IPS-20b (cell line): ENCODE results near the gene LGALS7B.
"Not testable (repeated sequence)": the region's sequence is repeated elsewhere in the genome, so short reads cannot be mapped to it uniquely, and the experiment has no call there.

Experiments
- H3K27ac ChIP-seq: one replicate; pipeline ENCODE4 v1.5.1; 2013; ENCODE audit warnings: low read length
- H3K27me3 ChIP-seq: 2 replicates; pipeline ENCODE4 v1.6.1; 2013; ENCODE audit warnings: mild to moderate bottlenecking, low read length, inconsistent platforms; ENCODE audit not compliant: insufficient read depth
- H3K36me3 ChIP-seq: 2 replicates; pipeline ENCODE4 v1.6.1; 2013; ENCODE audit warnings: low read depth, mild to moderate bottlenecking, inconsistent platforms, low read length, moderate library complexity; ENCODE audit not compliant: insufficient read depth
- H3K4me1 ChIP-seq: 2 replicates; pipeline ENCODE4 v1.6.1; 2013; ENCODE audit warnings: mild to moderate bottlenecking, control low read depth, inconsistent platforms, low read length, moderate library complexity; ENCODE audit not compliant: insufficient read depth
- H3K4me3 ChIP-seq: 2 replicates; pipeline ENCODE4 v1.5.1; 2013; ENCODE audit warnings: mild to moderate bottlenecking, low read length, inconsistent platforms
- H3K9ac ChIP-seq: 2 replicates; pipeline ENCODE4 v1.6.1; 2013; ENCODE audit warnings: low read depth, mild to moderate bottlenecking, inconsistent platforms, low read length, moderate library complexity
- H3K9me3 ChIP-seq: 2 replicates; pipeline ENCODE4 v1.6.1; 2013; ENCODE audit warnings: mild to moderate bottlenecking, low read depth, low read length, inconsistent platforms; ENCODE audit not compliant: insufficient read depth

The LGALS7B gene

DNA sequence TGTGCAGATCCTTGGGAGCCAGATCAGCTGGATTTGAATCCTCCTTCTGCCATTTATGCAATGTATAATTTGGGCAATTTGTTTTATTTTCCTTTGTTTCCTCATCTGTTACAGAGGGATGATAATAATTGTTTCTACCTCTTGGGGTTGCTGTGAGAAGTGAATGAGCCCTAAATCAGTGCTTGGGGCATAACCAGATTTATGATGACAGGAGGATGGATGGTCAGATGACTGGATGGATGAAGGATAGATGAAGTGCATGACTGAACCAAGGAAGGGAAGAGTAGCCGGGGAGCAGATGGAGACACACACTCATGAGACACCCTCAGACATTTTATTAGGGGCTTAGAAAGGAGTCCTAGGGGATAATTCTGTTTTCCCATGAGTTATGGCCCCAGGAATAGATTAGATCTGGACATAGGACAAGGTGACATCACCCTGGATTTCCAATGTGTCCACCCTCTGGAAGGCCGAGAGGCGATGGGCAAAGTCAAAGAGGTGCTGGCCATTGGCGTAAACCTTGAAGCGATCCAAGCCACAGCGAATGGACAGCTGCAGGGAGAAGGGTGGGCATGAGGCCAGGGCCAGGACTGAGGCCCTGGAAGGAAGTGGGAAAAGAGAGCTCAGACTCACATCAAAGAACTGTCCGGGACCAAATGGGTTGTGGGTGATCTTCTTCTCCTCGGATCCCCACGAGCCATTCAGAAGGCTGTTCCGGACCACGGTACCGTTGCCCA, 12.5 kb downstream of the LGALS7B start:
- H3K36me3 ChIP-seq = no peaks in the 10 kb centered on the region
- H3K27ac ChIP-seq = no peak overlapping the region
- H3K27me3 ChIP-seq = no peaks in the 10 kb centered on the region
- no peak overlapping the region for H3K4me3 ChIP-seq
- H3K9me3 ChIP-seq = no peaks in the 10 kb centered on the region
- H3K4me1 ChIP-seq = no peaks in the 10 kb centered on the region
- H3K9ac ChIP-seq = no peak overlapping the region

DNA sequence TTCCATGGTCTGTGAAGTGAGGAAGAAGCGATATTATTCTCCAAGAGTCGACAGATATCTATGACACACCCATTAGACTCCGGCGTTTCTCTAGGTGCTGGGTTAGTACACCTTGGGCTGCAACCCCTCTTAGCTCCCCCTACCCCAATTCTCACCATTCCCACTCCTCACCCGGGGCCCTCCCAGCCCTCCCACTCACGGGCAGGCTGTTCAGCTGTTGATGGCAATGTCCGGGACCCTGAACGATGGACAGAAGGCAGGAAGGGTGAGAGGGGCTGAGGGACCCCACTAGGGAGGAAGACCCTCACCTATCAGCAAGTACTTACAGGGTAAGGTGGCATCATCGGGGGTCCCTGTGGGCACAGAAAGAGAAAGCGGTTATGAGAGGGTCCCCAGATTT, 14.5 kb downstream of the LGALS7B start:
- H3K4me3 ChIP-seq = no peak overlapping the region
- no peaks in the 10 kb centered on the region for H3K36me3 ChIP-seq
- H3K4me1 ChIP-seq = no peaks in the 10 kb centered on the region
- H3K27me3 ChIP-seq = no peaks in the 10 kb centered on the region
- H3K9ac ChIP-seq = no peak overlapping the region
- no peaks in the 10 kb centered on the region for H3K9me3 ChIP-seq
- H3K27ac ChIP-seq = no peak overlapping the region

DNA sequence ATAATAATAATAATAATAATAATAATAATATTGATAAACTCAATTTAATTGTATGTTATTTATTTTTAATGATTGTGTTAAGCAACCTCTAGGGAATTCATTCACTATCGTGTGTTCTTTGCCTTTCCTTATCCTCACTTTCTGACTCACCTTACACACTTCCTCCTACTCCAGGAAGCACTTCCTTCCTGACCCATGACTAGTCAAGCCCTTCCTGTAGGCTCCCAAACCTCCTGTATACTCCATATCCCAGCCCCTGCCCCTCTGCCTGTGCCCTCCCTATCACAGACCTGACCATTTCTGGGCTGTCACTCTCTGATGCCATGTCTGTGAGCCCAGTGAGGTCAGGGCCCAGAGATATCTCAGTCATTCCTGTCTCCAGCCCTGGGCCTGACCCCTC, 16.2 kb downstream of the LGALS7B start:
- Histone ChIP-seq H3K4me1 (no peaks in the 10 kb centered on the region), H3K27me3 (no peaks in the 10 kb centered on the region), H3K9ac (no peak overlapping the region; the same call in 1 of the 2 replicates), H3K27ac (no peak overlapping the region), H3K4me3 (no peak overlapping the region), H3K36me3 (no peaks in the 10 kb centered on the region), H3K9me3 (no peaks in the 10 kb centered on the region)

DNA sequence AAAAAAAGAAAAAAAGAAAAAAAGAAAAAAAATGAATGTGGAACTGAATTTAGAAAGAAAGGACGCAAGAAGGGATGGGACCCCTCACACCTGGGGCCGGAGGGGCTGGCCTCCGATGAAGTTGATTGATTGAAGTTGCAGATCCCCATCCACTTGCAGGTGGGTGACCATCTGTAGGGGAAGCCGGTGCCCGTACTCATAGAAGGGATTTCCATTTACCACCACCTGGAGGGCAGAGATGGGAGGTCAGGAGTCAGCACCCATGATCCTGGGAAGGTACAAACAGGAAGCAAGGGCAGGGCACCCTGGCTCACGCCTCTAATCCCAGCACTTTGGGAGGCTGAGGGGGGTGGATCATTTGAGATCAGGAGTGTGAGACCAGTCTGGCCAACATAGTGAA, 17.4 kb downstream of the LGALS7B start:
- Histone ChIP-seq H3K36me3 (no peaks in the 10 kb centered on the region), H3K9ac (no peak overlapping the region), H3K27me3 (no peaks in the 10 kb centered on the region), H3K4me1 (no peaks in the 10 kb centered on the region), H3K4me3 (no peak overlapping the region), H3K9me3 (no peaks in the 10 kb centered on the region), H3K27ac (no peak overlapping the region)

DNA sequence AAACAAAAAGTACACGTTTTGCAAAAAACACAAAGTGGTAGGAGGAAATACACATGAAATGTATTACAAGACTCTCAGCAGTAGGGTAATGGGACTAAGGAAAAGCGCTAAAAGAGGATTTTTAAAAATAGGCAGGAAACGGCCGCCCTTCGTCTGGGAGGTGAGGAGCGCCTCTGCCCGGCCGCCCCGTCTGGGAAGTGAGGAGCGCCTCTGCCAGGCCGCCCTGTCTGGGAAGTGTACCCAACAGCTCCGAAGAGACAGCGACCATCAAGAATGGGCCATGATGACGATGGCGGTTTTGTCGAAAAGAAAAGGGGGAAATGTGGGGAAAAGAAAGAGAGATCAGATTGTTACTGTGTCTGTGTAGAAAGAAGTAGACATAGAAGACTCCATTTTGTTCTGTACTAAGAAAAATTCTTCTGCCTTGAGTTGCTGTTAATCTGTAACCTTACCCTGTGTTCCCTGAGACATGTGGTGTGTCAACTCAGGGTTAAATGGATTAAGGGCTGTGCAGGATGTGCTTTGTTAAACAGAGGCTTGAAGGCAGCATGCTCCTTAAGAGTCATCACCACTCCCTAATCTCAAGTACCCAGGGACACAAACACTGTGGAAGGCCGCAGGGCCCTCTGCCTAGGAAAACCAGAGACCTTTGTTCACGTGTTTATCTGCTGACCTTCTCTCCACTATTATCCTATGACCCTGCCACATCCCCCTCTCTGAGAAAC, 18.5 kb downstream of the LGALS7B start:
- H3K4me3 ChIP-seq, H3K4me1 ChIP-seq, H3K9me3 ChIP-seq, H3K27ac ChIP-seq, H3K27me3 ChIP-seq, H3K9ac ChIP-seq, H3K36me3 ChIP-seq: not testable (repeated sequence)

DNA sequence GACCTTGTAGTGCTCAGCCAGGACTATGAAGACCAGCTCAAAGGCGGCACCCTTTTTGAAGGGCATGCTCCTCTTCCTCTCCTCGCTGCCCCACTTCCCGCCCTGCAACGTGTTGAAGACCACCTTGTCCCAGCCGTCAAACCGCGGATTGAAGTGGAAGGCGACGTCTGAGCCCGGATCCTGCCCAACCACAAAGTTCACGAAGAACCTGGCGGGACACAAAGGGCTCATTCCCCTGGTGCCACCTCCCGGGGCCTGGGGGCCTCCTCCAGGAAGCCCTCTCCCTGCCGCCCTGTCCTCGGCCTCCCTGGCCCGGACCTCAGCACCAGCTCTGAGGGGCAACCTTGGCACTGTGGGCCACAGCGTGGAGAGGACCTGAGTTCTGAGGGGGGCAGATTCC, 19.7 kb downstream of the LGALS7B start:
- no peaks in the 10 kb centered on the region for H3K27me3 ChIP-seq
- H3K27ac ChIP-seq = no peak overlapping the region
- no peaks in the 10 kb centered on the region for H3K36me3 ChIP-seq
- H3K9ac ChIP-seq = no peak overlapping the region
- no peak overlapping the region for H3K4me3 ChIP-seq
- H3K4me1 ChIP-seq = no peaks in the 10 kb centered on the region
- no peaks in the 10 kb centered on the region for H3K9me3 ChIP-seq

DNA sequence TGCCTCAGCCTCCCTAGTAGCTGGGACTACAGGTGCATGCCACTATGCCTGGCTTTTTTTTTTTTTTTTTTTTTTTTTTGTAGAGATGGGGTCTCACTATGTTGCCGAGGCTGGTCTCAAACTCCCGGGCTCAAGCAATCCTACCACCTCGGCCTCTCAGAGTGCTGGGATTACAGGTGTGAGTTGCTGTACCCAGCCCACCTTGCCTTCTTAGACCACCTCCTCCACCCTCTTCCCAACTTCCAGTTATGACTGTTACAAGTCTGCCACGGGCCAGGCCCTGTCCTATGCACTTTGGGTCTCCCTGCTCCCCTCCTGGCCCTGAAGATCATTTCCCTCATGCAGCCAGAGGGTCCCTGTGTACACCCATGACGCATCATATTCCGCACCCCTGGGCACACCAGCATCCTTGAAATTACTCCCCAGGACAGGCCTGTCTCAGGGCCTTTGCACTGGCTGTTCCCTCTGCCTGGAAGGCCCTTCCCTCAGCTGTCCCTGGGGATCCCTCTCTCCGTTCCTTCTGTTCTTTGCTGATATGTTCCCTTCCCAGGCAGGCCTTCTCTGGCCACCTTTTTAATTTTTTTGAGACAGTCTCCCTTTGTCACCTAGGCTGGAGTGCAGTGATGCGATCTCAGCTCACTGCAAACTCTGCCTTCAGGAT, 20.7 kb downstream of the LGALS7B start:
- Histone ChIP-seq H3K4me3 (no peak overlapping the region), H3K9me3 (no peaks in the 10 kb centered on the region), H3K27me3 (no peaks in the 10 kb centered on the region), H3K9ac (no peak overlapping the region), H3K4me1 (no peaks in the 10 kb centered on the region), H3K27ac (no peak overlapping the region), H3K36me3 (no peaks in the 10 kb centered on the region)

DNA sequence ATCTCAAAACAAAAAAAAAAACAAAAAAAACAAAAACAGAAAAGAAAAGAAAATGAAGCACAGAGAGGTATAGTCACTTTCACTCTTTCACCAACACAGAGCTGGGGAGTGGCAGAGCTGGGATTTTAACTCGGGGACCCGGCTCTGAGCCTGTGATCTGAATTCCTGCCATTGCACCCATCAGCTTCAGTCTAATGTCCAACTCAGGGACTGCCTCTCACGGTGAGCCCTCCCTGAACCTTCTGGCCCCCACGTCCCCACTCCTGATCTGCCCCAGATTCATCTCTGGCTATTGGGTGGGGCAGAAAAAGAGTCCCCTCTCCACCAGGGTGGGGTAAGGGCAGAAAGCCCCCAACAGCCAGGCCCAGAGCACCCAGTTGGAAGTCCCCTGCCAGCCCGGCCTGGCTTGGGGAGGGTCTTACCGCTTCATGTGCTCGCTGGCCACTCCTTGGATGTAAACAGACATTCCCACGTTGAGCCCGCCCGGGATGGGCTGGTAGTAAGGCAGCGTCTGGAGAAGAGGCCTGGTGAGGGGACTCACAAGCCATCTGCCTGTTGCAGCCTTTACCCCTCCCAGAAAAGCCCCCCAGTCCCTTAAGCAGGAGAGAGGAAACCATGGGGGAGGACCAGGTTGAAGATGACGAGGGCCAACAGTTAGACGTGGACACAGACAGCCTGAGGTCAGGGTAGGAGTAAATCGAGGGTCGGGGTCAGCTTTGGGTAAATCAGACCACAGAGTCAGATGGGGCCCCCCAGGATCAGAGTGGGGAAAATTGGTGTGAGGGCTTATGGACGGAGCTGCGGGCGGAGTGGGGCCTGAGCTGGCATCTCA, 23.2 kb downstream of the LGALS7B start:
- no peak overlapping the region for H3K27ac ChIP-seq
- no peaks in the 10 kb centered on the region for H3K4me1 ChIP-seq
- no peak overlapping the region for H3K4me3 ChIP-seq
- no peaks in the 10 kb centered on the region for H3K9me3 ChIP-seq
- H3K9ac ChIP-seq = no peak overlapping the region
- no peaks in the 10 kb centered on the region for H3K27me3 ChIP-seq
- peaks cover 20% of the 10 kb centered on the region for H3K36me3 ChIP-seq

DNA sequence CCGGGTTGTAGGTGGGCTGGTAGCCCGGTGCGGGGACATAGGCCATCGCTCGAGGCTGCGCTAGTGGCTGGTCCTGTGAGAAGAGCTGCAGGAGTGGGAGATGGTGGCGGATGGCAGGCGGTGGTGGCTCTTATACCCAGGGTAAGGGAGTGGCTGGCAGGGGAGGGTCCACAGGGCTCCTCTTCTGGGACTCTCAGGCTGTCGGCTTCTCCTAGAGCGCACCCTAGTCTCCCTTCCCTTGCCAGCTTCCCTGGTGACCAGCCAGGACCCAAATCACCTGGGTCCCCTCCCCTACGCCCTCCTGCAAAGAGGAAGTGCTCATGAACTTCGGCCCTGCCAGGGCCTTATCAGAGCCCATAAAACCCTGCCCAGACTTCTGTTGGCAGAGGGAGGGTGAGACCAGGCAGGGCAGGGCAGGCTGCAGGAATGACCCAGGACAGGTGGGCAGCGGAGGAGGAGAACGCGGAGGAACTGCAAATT, 23.9 kb downstream of the LGALS7B start, which contains the start of gene LGALS4:
Gene LGALS4 (minus strand): TSS at position 105 of the 480 bp plus-strand sequence. CDS start 59 bp downstream, at position 46.
- Histone ChIP-seq H3K4me1 (no peaks in the 10 kb centered on the region), H3K27ac (no peak within 1 kb of the TSS), H3K9ac (no peak within 1 kb of the TSS), H3K9me3 (no peaks in the 10 kb centered on the region), H3K4me3 (no peak within 1 kb of the TSS), H3K27me3 (no peaks in the 10 kb centered on the region), H3K36me3 (peaks cover 25% of the 10 kb centered on the region)

DNA sequence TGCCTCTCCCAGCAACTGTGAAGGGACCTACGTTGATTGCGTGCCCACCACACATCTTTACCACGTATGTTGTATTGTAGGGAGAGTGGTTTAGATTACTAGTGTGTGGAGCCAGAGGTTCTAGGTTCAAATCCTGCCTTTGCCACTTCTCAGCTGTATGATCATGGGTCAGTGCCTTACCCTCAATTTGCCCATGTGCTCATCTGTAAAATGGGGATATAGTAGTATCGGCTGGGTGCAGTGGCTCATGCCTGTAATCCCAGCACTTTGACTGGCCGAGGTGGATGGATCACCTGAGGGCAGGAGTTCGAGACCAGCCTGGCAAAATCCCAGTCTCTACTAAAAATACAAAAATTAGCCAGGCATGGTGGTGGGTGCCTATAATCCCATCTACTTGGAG, 24.3 kb downstream of the LGALS7B start:
- Histone ChIP-seq H3K36me3 (peaks cover 25% of the 10 kb centered on the region), H3K9ac (no peak overlapping the region), H3K9me3 (no peaks in the 10 kb centered on the region), H3K4me1 (no peaks in the 10 kb centered on the region), H3K27ac (no peak overlapping the region), H3K4me3 (no peak overlapping the region), H3K27me3 (no peaks in the 10 kb centered on the region)

DNA sequence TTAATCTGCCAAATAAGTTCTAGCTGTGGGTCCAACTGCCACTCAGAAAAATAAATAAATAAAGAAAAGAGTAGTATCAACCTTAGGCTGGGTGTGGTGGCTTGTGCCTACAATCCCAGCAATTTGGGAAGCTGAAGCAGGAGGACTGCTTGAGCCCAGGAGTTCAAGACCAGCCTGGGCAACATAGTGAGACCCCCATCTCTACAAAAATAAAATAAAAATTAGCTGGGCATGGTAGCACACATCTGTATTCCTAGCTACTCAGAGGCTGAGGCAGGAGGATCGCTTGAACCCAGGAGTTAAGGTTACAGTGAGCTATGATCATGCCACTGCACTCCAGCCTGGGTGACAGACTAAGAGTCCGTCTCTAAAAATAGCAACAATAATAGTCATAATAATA, 24.9 kb downstream of the LGALS7B start:
- H3K9ac ChIP-seq, H3K4me1 ChIP-seq, H3K4me3 ChIP-seq, H3K9me3 ChIP-seq, H3K27ac ChIP-seq, H3K27me3 ChIP-seq: not testable (repeated sequence)
- peaks cover 25% of the 10 kb centered on the region for H3K36me3 ChIP-seq
